Activated B cell treated with CpG ODN at 0.5 μM for 24 hours (primary cell): ENCODE results near the gene FMNL2. TPM values are rescaled to one million over a fixed set of nuclear protein-coding genes. Genes with fewer than 3 reads are reported as not detected.

Experiments used
- ATAC-seq: fragments of 200-7000 bp; cut with Tn5 transposase; one replicate; pipeline ENCODE4 v1.10.0; 2021; ENCODE audit warnings: low read depth, mild to moderate bottlenecking, moderate library complexity
- CTCF ChIA-PET: fragments of 350-600 bp; sonication (Branson Sonifier 250); formaldehyde crosslinking; loops from one replicate; lab custom pipeline; 2021; ENCODE audit warnings: antibody characterized with exemption; lab: Charles Lee
- POLR2A ChIA-PET: fragments of 350-600 bp; sonication (Branson Sonifier 250); formaldehyde crosslinking; loops from one replicate; lab custom pipeline; 2021; ENCODE audit warnings: antibody characterized with exemption; lab: Charles Lee
- DNase-seq: peaks from one replicate; pipeline ENCODE4 v3.0.0; 2022
- H3K27ac Mint-ChIP-seq: one replicate; pipeline ENCODE4 v1.8.0; 2020; ENCODE audit warnings: mixed read lengths
- H3K27me3 Mint-ChIP-seq: one replicate; pipeline ENCODE4 v1.8.0; 2021; ENCODE audit warnings: mixed read lengths
- H3K36me3 Mint-ChIP-seq: one replicate; pipeline ENCODE4 v1.8.0; 2021; ENCODE audit warnings: low read depth, mixed read lengths
- H3K4me1 Mint-ChIP-seq: one replicate; pipeline ENCODE4 v1.8.0; 2021; ENCODE audit warnings: mixed read lengths
- H3K4me3 Mint-ChIP-seq: one replicate; pipeline ENCODE4 v1.8.0; 2020; ENCODE audit warnings: mild to moderate bottlenecking, mixed read lengths
- H3K9me3 Mint-ChIP-seq: one replicate; pipeline ENCODE4 v1.8.0; 2020; ENCODE audit warnings: mixed read lengths
- CTCF ChIP-seq: fragments of 200-600 bp; IDR thresholded peaks from one replicate; pipeline ENCODE4 v1.8.0; 2022; ENCODE audit warnings: antibody characterized with exemption, mild to moderate bottlenecking
- intact Hi-C: fragments of 100-400 bp; cut with micrococcal nuclease; formaldehyde crosslinking; loops from one replicate; pipeline ENCODE4 v1.15.1; 2024
- total RNA-seq: library from RNA; stranded (reverse); gene quantifications from 2 replicates; pipeline ENCODE4 v1.2.3, GENCODE V29; 2022

FMNL2 gene
- total RNA-seq, 1 donor from 2014 or later = 4.0 TPM

- ATAC-seq (no peak), DNase-seq (no peak)
- intact Hi-C loops = no loop called here
- Mint-ChIP-seq H3K27ac (no peak overlapping the region), H3K4me1 (no peaks in the 10 kb centered on the region), H3K4me3 (no peak overlapping the region), H3K36me3 (no peaks in the 10 kb centered on the region), H3K27me3 (no peaks in the 10 kb centered on the region), H3K9me3 (no peaks in the 10 kb centered on the region)
- CTCF ChIA-PET = no interaction called here
- no peak for TF ChIP-seq CTCF
- POLR2A ChIA-PET = no interaction called here
These were observed 118.3 kb downstream of the FMNL2 start for GRCh38 chr2:152453129-152453911.

DNA sequence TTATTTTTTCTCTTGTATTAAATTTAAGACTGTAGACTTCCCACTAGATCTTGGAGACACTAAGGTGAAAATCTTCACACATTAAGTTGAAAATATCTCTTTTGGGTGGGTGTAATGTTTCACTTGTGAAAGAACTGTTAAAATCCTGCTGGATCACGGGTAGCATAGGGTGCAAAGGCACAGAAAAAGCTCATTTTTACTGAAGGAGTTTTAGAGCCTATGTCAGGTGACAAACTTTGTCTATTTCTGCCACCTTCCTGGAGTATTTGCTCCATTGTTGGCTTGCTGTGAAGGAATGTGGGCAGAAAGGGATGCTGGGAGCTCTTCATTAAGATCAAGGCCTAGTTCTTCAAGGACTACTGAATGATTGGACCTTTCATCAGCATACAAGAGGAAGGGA lies 119.4 kb downstream of the FMNL2 start:
- DNase-seq = no peak
- no peak for ATAC-seq
- H3K27ac Mint-ChIP-seq = no peak overlapping the region
- H3K9me3 Mint-ChIP-seq = no peaks in the 10 kb centered on the region
- intact Hi-C loops = no loop called here
- CTCF ChIA-PET = no interaction called here
- no peak for TF ChIP-seq CTCF
- no peaks in the 10 kb centered on the region for H3K4me1 Mint-ChIP-seq
- POLR2A ChIA-PET = no interaction called here
- H3K27me3 Mint-ChIP-seq = no peaks in the 10 kb centered on the region
- no peaks in the 10 kb centered on the region for H3K36me3 Mint-ChIP-seq
- H3K4me3 Mint-ChIP-seq = no peak overlapping the region

- ChIA-PET POLR2A (no interaction called here), CTCF (no interaction called here)
- Mint-ChIP-seq H3K9me3 (no peaks in the 10 kb centered on the region), H3K4me1 (no peaks in the 10 kb centered on the region), H3K4me3 (no peak overlapping the region), H3K27ac (no peak overlapping the region), H3K36me3 (no peaks in the 10 kb centered on the region), H3K27me3 (no peaks in the 10 kb centered on the region)
- intact Hi-C loops = no loop called here
- DNase-seq = no peak
- no peak for ATAC-seq
- no peak for TF ChIP-seq CTCF
These were observed 120.0 kb downstream of the FMNL2 start for GRCh38 chr2:152454960-152455359.

DNA sequence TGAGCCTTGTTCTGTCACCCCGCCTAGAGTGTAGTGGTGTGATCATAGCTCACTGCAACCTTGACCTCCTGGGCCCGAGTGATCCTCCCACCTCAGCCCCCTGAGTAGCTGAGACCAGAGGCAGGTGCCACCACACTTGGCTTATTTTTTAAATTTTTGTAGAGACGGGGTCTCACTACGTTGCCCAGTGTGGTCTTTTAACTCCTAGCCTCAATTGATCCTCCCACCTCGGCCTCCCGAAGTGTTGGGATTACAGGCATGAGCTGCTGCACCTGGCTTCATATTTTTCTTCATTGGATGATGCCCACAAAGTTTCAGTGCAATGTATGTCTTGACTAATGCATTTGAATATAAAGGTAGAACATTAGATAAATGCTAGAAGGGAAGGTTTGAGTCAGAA lies 120.8 kb downstream of the FMNL2 start:
- no peaks in the 10 kb centered on the region for H3K36me3 Mint-ChIP-seq
- POLR2A ChIA-PET = no interaction called here
- no peak for ATAC-seq
- CTCF ChIA-PET = no interaction called here
- no peak overlapping the region for H3K27ac Mint-ChIP-seq
- H3K9me3 Mint-ChIP-seq = no peaks in the 10 kb centered on the region
- intact Hi-C loops = no loop called here
- H3K4me1 Mint-ChIP-seq = no peaks in the 10 kb centered on the region
- no peaks in the 10 kb centered on the region for H3K27me3 Mint-ChIP-seq
- no peak for TF ChIP-seq CTCF
- no peak for DNase-seq
- H3K4me3 Mint-ChIP-seq = no peak overlapping the region

- ATAC-seq (no peak), DNase-seq (no peak)
- Mint-ChIP-seq H3K4me1 (no peaks in the 10 kb centered on the region), H3K27ac (no peak overlapping the region), H3K9me3 (no peaks in the 10 kb centered on the region), H3K36me3 (no peaks in the 10 kb centered on the region), H3K27me3 (no peaks in the 10 kb centered on the region), H3K4me3 (no peak overlapping the region)
- POLR2A ChIA-PET = no interaction called here
- CTCF ChIA-PET = no interaction called here
- intact Hi-C loops = no loop called here
- no peak for TF ChIP-seq CTCF
These were observed 121.3 kb downstream of the FMNL2 start for GRCh38 chr2:152456262-152456661.
